ENCODE results near the gene FXYD1.

The FXYD1 gene

DNA sequence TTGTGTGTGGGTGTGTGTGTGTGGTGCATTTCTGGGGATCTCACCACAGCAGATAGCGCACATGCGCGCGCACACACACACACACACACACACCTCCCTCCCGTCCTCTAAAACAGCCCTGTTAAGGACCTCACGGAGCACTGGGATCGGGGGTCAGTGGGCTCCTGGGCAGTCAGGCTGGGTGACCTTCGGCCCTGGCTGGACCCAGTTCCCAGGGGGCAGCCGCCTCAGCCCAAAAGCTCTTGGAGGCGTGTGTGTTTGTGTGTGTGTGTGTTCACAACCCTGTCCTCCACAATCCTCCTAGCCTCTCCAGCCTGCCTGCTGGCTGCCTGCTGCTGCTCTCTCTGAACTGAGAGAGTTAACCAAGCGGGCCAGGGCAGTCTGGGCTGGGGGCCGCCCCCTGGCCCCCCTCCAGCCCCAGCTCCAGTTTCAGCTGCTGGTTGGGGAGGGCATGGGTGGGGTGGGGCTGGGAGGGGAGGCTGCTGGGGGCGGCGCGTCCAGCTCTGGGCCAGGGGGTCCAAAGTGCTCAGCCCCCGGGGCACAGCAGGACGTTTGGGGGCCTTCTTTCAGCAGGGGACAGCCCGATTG lies at the start of gene FXYD1:
Gene FXYD1, plus strand, starts transcription at position 520 of the 588 bp plus-strand sequence. CDS start 1,256 bp downstream, outside the sequence.
- Histone ChIP-seq H3K9me3 (ENCODE audit: severe bottlenecking) (no peaks in the 10 kb centered on the region), H3K36me3 (ENCODE audit: low read depth) (no peaks in the 10 kb centered on the region), H3K4me1 (ENCODE audit: insufficient read depth, poor library complexity, severe bottlenecking) (peaks cover 4% of the 10 kb centered on the region), H3K27ac (ENCODE audit: poor library complexity, severe bottlenecking) (no peak within 1 kb of the TSS), H3K27me3 (ENCODE audit: insufficient read depth, poor library complexity, severe bottlenecking) (peaks cover 17% of the 10 kb centered on the region), H3K4me3 (ENCODE audit: severe bottlenecking) (no peak within 1 kb of the TSS)
- TF ChIP-seq, protein P1, sequence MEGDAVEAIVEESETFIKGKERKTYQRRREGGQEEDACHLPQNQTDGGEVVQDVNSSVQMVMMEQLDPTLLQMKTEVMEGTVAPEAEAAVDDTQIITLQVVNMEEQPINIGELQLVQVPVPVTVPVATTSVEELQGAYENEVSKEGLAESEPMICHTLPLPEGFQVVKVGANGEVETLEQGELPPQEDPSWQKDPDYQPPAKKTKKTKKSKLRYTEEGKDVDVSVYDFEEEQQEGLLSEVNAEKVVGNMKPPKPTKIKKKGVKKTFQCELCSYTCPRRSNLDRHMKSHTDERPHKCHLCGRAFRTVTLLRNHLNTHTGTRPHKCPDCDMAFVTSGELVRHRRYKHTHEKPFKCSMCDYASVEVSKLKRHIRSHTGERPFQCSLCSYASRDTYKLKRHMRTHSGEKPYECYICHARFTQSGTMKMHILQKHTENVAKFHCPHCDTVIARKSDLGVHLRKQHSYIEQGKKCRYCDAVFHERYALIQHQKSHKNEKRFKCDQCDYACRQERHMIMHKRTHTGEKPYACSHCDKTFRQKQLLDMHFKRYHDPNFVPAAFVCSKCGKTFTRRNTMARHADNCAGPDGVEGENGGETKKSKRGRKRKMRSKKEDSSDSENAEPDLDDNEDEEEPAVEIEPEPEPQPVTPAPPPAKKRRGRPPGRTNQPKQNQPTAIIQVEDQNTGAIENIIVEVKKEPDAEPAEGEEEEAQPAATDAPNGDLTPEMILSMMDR (IDR thresholded peaks at IDR 0.05; ENCODE audit: poor library complexity, severe bottlenecking), result no peak
- DNase-seq (ENCODE audit: low spot score) (no peak), ATAC-seq (ENCODE audit: low read depth) (no peak)

DNA sequence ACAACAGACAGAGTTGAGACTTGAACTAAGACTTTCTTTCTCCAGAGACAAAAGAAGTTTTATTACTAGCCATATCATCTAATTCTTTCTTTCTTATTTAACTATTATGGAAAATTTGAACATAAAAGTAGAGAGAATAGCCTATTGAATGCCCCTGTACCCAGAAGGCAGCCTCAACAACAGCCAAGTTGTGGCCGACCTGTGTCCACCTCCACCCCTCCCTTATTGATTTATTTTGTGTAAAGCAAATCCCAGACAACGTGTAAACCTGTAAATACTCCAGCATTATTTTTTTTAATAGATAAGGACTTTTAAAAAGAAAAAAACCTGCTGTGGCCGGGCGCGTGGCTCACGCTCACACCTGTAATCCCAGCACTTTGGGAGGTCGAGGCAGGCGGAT lies 49.1 kb upstream of the FXYD1 start:
- ATAC-seq (ENCODE audit: low read depth), result no peak
- H3K27ac ChIP-seq (ENCODE audit: poor library complexity, severe bottlenecking), result no peak overlapping the region
- H3K27me3 ChIP-seq (ENCODE audit: insufficient read depth, poor library complexity, severe bottlenecking), result no peaks in the 10 kb centered on the region

DNA sequence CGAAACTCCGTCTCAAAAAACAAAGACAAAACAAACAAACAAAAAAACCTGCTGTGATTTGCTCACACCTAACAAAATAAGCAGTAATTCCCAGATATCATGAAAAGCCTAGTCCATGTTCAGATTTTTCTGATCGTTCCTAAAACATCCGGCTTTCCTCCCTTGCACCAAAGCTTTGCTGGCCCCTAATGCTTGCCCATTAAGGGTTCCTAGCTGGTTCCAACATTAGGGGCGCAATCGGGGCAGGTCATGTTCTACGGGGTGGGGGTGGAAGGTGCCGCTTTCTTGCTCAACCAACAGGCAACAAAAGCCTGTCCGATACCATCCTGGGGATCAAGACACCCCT lies 48.5 kb upstream of the FXYD1 start:
- no peak overlapping the region for H3K27ac ChIP-seq (ENCODE audit: poor library complexity, severe bottlenecking)
- H3K4me3 ChIP-seq (ENCODE audit: severe bottlenecking), result no peak overlapping the region
- no peaks in the 10 kb centered on the region for H3K4me1 ChIP-seq (ENCODE audit: insufficient read depth, poor library complexity, severe bottlenecking)
- DNase-seq (ENCODE audit: low spot score) (no peak), ATAC-seq (ENCODE audit: low read depth) (no peak)
- no peaks in the 10 kb centered on the region for H3K36me3 ChIP-seq (ENCODE audit: low read depth)
- H3K9me3 ChIP-seq (ENCODE audit: severe bottlenecking), result no peaks in the 10 kb centered on the region
- TF ChIP-seq, protein P1 (IDR thresholded peaks at IDR 0.05; ENCODE audit: poor library complexity, severe bottlenecking), result no peak
- H3K27me3 ChIP-seq (ENCODE audit: insufficient read depth, poor library complexity, severe bottlenecking), result no peaks in the 10 kb centered on the region

More for the DNA sequence above, 49.1 kb upstream of the FXYD1 start:
- DNase-seq (ENCODE audit: low spot score), result no peak
- no peaks in the 10 kb centered on the region for H3K36me3 ChIP-seq (ENCODE audit: low read depth)
- TF ChIP-seq, protein P1 (IDR thresholded peaks at IDR 0.05; ENCODE audit: poor library complexity, severe bottlenecking), result no peak
- H3K4me3 ChIP-seq (ENCODE audit: severe bottlenecking), result no peak overlapping the region
- no peaks in the 10 kb centered on the region for H3K9me3 ChIP-seq (ENCODE audit: severe bottlenecking)
- H3K4me1 ChIP-seq (ENCODE audit: insufficient read depth, poor library complexity, severe bottlenecking), result no peaks in the 10 kb centered on the region

DNA sequence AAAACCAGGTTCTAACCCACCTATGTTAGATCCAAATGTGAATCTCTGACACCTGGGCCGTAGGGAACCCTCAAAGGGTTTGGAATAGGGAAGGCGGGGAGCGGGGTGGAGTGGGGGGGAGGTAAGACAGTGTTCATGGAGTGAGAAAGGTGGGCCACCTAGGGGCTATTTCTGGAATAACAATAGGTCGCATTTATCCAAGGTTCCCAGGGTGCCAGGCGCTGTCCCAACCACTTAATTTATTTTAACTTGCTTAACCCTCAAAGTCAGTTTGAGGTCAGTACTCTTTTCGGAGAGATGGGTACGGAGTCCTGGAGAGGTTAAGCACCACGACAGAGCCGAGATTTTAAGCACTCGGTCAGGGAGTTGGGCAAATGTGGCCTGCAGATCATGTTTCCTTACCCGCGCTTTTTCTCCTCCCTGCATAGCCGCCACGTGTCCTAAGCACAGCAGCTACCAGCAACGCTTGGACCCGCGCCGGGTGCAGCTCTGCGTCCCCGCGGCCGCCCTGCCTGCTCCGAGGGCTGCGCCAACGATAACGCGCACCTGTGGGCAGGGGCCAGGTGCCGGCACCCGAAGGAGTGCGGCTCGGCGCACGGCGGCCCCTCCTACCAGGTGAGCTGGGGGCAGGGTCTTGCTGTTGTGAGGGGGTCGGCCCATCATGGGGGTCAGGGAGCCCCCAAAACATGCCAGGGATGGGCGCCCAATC lies 48.0 kb upstream of the FXYD1 start:
- Histone ChIP-seq H3K27me3 (ENCODE audit: insufficient read depth, poor library complexity, severe bottlenecking) (no peaks in the 10 kb centered on the region), H3K4me1 (ENCODE audit: insufficient read depth, poor library complexity, severe bottlenecking) (peaks cover under 1% of the 10 kb centered on the region), H3K4me3 (ENCODE audit: severe bottlenecking) (no peak overlapping the region), H3K27ac (ENCODE audit: poor library complexity, severe bottlenecking) (no peak overlapping the region), H3K36me3 (ENCODE audit: low read depth) (no peaks in the 10 kb centered on the region), H3K9me3 (ENCODE audit: severe bottlenecking) (no peaks in the 10 kb centered on the region)
- ATAC-seq (ENCODE audit: low read depth) (peak; percentile 65; the same call in 2 of the 3 replicates), DNase-seq (ENCODE audit: low spot score) (no peak)
- TF ChIP-seq, protein P1 (IDR thresholded peaks at IDR 0.05; ENCODE audit: poor library complexity, severe bottlenecking), result peak; percentile 80

DNA sequence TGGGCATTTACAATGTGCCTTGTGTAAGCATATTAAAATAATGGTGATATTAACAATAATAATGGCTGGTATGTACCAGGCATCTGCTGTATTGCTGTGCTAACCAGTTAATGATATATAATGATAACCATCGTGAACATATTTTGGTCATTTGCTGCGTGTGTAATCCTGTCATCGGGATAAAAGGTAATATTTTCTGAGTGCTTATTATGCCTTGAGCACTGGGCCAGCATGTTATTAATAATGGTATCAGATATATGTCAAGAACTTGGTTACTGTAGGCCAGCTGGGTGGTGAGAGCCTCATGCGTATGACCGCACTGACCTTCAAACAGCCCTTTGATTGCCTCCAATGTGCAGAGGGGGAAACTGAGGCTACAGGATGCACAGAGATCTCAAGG lies 45.2 kb upstream of the FXYD1 start:
- Histone ChIP-seq H3K27ac (ENCODE audit: poor library complexity, severe bottlenecking) (no peak overlapping the region), H3K27me3 (ENCODE audit: insufficient read depth, poor library complexity, severe bottlenecking) (no peaks in the 10 kb centered on the region), H3K4me3 (ENCODE audit: severe bottlenecking) (no peak overlapping the region), H3K4me1 (ENCODE audit: insufficient read depth, poor library complexity, severe bottlenecking) (peaks cover 6% of the 10 kb centered on the region), H3K36me3 (ENCODE audit: low read depth) (no peaks in the 10 kb centered on the region), H3K9me3 (ENCODE audit: severe bottlenecking) (no peaks in the 10 kb centered on the region)
- no peak for DNase-seq (ENCODE audit: low spot score)
- TF ChIP-seq, protein P1 (IDR thresholded peaks at IDR 0.05; ENCODE audit: poor library complexity, severe bottlenecking), result no peak
- no peak for ATAC-seq (ENCODE audit: low read depth)
